Measurements from ENCODE around the gene JPH3.
"Not testable (repeated sequence)": the region's sequence is repeated elsewhere in the genome, so short reads cannot be mapped to it uniquely, and the experiment has no call there.

Gene JPH3

GRCh38 chr16:87700406-87701077 is 98.2 kb downstream of the JPH3 start:
- DNase-seq: no peak

GRCh38 chr16:87701078-87701460 is 98.8 kb downstream of the JPH3 start:
- no peak for DNase-seq

GRCh38 chr16:87701505-87701921 is 99.2 kb downstream of the JPH3 start:
- DNase-seq: no peak

- no peak for DNase-seq
Measured at GRCh38 chr16:87702325-87702811, 100.1 kb downstream of the JPH3 start.

GRCh38 chr16:87703071-87703470 is 100.8 kb downstream of the JPH3 start:
- no peak for DNase-seq

- no peak for DNase-seq
Measured at GRCh38 chr16:87703835-87704375, 101.6 kb downstream of the JPH3 start.

GRCh38 chr16:87704754-87705353 is 102.5 kb downstream of the JPH3 start:
- no peak for DNase-seq

- no peak for DNase-seq
Measured at GRCh38 chr16:87705771-87706277, 103.5 kb downstream of the JPH3 start.

- no peak for DNase-seq
Measured at GRCh38 chr16:87706278-87707000, 104.1 kb downstream of the JPH3 start.

GRCh38 chr16:87707097-87707496 is 104.8 kb downstream of the JPH3 start:
- DNase-seq: no peak

- no peak for DNase-seq
Measured at GRCh38 chr16:87707714-87708580, 105.6 kb downstream of the JPH3 start.

GRCh38 chr16:87708881-87709638 is 106.8 kb downstream of the JPH3 start:
- DNase-seq: no peak

GRCh38 chr16:87709677-87710076 is 107.4 kb downstream of the JPH3 start:
- no peak for DNase-seq

- DNase-seq: no peak
Measured at GRCh38 chr16:87710887-87711286, 108.6 kb downstream of the JPH3 start.

- DNase-seq: no peak
Measured at GRCh38 chr16:87712184-87712762, 110.0 kb downstream of the JPH3 start.

GRCh38 chr16:87713451-87714229 is 111.3 kb downstream of the JPH3 start:
- no peak for DNase-seq

GRCh38 chr16:87715231-87715630 is 112.9 kb downstream of the JPH3 start:
- no peak for DNase-seq

- DNase-seq: no peak
Measured at GRCh38 chr16:87715658-87716057, 113.3 kb downstream of the JPH3 start.

- DNase-seq: not testable (repeated sequence)
Measured at GRCh38 chr16:87718831-87719230, 116.5 kb downstream of the JPH3 start.

GRCh38 chr16:87720446-87720845 is 118.1 kb downstream of the JPH3 start:
- no peak for DNase-seq

Measured in fibroblast of skin of right quadriceps (primary cell).